Lower leg skin (tissue), 3 donors: ENCODE measurements around the gene FPR3.

ENCODE experiments used
- POLR2A ChIP-seq, 2 donors: fragments of 450-650 bp; IDR thresholded peaks; one replicate each; pipeline ENCODE4 v1.6.1; 2016 to 2017; ENCODE audit warnings: antibody characterized with exemption in 2 of 2, mild to moderate bottlenecking in 1 of 2, moderate library complexity in 1 of 2
- TF ChIP-seq, protein P1 (sequence below), 3 donors: fragments of 450-650 bp; IDR thresholded peaks; one replicate each; pipeline ENCODE4 v1.5.1; 2016; ENCODE audit warnings: antibody characterized with exemption in 3 of 3, mild to moderate bottlenecking in 3 of 3, moderate library complexity in 2 of 3

GRCh38 chr19:51749979-51750378 is 45.0 kb upstream of the FPR3 start:
- TF ChIP-seq POLR2A (IDR thresholded peaks at IDR 0.05) = no peak
- TF ChIP-seq, protein P1, sequence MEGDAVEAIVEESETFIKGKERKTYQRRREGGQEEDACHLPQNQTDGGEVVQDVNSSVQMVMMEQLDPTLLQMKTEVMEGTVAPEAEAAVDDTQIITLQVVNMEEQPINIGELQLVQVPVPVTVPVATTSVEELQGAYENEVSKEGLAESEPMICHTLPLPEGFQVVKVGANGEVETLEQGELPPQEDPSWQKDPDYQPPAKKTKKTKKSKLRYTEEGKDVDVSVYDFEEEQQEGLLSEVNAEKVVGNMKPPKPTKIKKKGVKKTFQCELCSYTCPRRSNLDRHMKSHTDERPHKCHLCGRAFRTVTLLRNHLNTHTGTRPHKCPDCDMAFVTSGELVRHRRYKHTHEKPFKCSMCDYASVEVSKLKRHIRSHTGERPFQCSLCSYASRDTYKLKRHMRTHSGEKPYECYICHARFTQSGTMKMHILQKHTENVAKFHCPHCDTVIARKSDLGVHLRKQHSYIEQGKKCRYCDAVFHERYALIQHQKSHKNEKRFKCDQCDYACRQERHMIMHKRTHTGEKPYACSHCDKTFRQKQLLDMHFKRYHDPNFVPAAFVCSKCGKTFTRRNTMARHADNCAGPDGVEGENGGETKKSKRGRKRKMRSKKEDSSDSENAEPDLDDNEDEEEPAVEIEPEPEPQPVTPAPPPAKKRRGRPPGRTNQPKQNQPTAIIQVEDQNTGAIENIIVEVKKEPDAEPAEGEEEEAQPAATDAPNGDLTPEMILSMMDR (IDR thresholded peaks at IDR 0.05) = no peak
